ENCODE measurements around the gene NOL6.
A peak's percentile ranks its signal among the peaks of the same experiment; 100 is the strongest.
"Not testable (repeated sequence)": the region's sequence is repeated elsewhere in the genome, so short reads cannot be mapped to it uniquely, and the experiment has no call there.

The NOL6 gene

GRCh38 chr9:33473643-33474352 is at the start of gene NOL6:
TSS of gene NOL6 (minus strand) at chr9:33473924. CDS start at chr9:33473842, 82 bp downstream.
- peak; percentile 100 for DNase-seq (ENCODE audit: low spot score)

GRCh38 chr9:33521861-33522260 is 48.1 kb upstream of the NOL6 start:
- DNase-seq (ENCODE audit: low spot score) = peak; percentile 61

GRCh38 chr9:33517934-33518577 is 44.3 kb upstream of the NOL6 start:
- not testable (repeated sequence) for DNase-seq (ENCODE audit: low spot score)

- peak; percentile 73 for DNase-seq (ENCODE audit: low spot score)
Measured at GRCh38 chr9:33517373-33517772, 43.6 kb upstream of the NOL6 start.

- not testable (repeated sequence) for DNase-seq (ENCODE audit: low spot score)
Measured at GRCh38 chr9:33516397-33516796, 42.7 kb upstream of the NOL6 start.

GRCh38 chr9:33515342-33515995 is 41.7 kb upstream of the NOL6 start:
- not testable (repeated sequence) for DNase-seq (ENCODE audit: low spot score)

- DNase-seq (ENCODE audit: low spot score) = not testable (repeated sequence)
Measured at GRCh38 chr9:33512535-33512934, 38.8 kb upstream of the NOL6 start.

- not testable (repeated sequence) for DNase-seq (ENCODE audit: low spot score)
Measured at GRCh38 chr9:33511184-33511517, 37.4 kb upstream of the NOL6 start.

GRCh38 chr9:33510262-33511183 is 36.8 kb upstream of the NOL6 start:
- peak; percentile 73 for DNase-seq (ENCODE audit: low spot score)

GRCh38 chr9:33506626-33507370 is 33.1 kb upstream of the NOL6 start:
- DNase-seq (ENCODE audit: low spot score) = no peak

GRCh38 chr9:33498387-33498786 is 24.7 kb upstream of the NOL6 start:
- DNase-seq (ENCODE audit: low spot score) = no peak

GRCh38 chr9:33493819-33494218 is 20.1 kb upstream of the NOL6 start:
- DNase-seq (ENCODE audit: low spot score) = not testable (repeated sequence)

GRCh38 chr9:33489066-33489465 is 15.3 kb upstream of the NOL6 start:
- DNase-seq (ENCODE audit: low spot score) = no peak

GRCh38 chr9:33485312-33485711 is 11.6 kb upstream of the NOL6 start:
- not testable (repeated sequence) for DNase-seq (ENCODE audit: low spot score)

- no peak for DNase-seq (ENCODE audit: low spot score)
Measured at GRCh38 chr9:33480976-33481375, 7.3 kb upstream of the NOL6 start.

- DNase-seq (ENCODE audit: low spot score) = no peak
Measured at GRCh38 chr9:33480106-33480505, 6.4 kb upstream of the NOL6 start.

GRCh38 chr9:33476503-33476902 is 2.8 kb upstream of the NOL6 start:
- no peak for DNase-seq (ENCODE audit: low spot score)

- no peak for DNase-seq (ENCODE audit: low spot score)
Measured at GRCh38 chr9:33475357-33475756, 1.6 kb upstream of the NOL6 start.

GRCh38 chr9:33472881-33473615 is 676 bp downstream of the NOL6 start:
- DNase-seq (ENCODE audit: low spot score) = no peak

- no peak for DNase-seq (ENCODE audit: low spot score)
Measured at GRCh38 chr9:33472171-33472880, 1.4 kb downstream of the NOL6 start.
